Kidney glomerular epithelial cell (primary cell): ENCODE results near the gene SLC22A9.

ENCODE experiments used
- DNase-seq: peaks from one replicate; lab custom pipeline; 2025; lab: John Stamatoyannopoulos, UW

The SLC22A9 gene

DNA sequence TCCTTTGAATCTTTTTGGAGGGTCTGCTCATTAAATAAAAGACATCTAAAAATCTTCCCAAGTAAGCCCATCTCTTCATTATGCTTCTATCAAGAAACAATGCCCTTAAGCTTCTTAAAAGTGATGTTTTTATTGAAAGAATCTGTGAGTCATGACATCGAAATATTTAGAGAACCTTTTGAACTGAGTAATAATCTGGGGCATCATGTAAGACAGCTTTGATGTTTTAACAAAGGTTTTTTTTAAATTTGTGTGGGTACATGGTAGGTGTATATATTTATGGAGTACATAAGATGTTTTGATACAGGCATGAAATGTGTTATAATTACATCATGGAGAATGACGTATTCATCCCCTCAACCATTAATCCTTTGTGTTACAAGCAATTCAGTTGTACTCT lies 74.6 kb downstream of the SLC22A9 start:
- DNase-seq: no peak

DNA sequence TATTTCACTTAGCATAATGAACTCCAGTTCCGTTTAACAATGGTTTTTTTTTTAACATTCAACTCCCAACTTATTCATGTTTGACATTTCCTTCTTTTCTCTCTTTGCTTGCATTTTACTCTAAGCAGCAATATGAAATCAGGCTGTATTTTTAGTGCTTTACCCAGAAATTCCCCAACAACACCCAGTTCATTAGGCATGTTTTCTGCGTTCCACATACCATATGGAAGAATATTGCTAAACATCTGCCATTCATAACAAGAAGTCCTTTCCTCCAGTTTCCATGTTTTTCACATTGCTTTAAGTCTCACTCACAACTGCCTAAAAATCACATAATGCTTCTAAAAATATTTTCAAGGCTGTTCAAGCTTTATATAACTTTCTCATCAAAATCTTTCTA lies 75.5 kb downstream of the SLC22A9 start:
- no peak for DNase-seq

DNA sequence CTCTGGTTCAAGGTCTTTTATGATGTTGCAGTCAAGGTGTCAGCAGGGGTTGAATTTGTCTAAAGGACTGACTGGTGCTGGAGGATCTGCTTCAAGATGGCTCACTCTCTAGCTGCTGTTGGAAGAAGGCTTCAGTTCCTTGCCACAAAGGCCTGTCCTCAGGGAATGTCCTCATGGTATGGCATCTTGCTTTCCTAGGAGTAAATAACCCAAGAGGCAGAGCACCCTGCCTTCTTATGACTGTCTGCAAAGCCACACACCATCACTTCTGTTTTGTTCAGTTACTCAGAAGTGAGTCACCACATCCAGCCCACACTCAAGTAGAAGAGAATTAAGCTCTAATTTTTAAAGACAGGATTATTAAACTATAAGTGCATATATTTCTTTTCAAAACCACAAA lies 76.1 kb downstream of the SLC22A9 start:
- DNase-seq: no peak

DNA sequence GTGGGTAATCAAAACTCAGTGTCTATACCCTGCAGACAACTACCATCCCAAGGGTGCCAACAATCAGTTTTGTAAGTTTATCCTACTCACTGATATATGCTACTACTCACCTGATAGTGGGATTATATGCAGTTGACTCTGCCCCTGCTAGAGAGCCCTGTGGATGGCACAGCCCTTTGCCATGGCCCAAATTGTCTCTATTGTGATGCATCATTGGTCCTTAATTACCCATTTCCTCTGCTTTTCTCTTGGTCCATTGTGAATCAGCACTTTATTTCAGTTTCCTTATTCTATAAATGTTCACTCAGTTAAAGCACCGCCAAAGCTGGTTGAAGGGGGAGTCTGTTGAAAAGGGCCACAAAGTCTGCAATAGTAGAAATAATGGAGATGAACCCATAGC lies 79.1 kb downstream of the SLC22A9 start:
- DNase-seq: no peak

DNA sequence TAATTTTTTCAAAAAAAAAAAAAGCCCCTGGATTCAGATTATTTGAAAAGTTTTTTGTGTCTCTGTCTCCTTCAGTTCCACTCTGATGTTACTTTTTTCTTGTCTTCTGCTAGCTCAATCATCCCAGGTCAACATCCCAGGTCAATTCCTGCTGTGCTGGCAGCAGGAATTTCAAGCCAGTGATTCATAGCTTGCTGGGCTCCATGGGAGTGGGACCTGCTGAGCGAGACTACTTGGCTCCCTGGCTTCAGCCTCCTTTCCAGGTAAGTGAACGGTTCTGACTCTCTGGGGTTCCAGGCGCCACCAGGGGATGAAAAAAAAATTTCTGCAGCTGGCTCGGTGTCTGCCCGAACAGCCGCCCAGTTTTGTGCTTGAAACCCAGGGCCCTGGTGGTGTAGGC lies 90.0 kb downstream of the SLC22A9 start:
- DNase-seq: peak; percentile 33
